NCI-H82 (cell line): ENCODE results near the gene TPPP.

Experiments used
- DNase-seq: peaks from one replicate; lab custom pipeline; 2025; lab: John Stamatoyannopoulos, UW

The TPPP gene

GRCh38 chr5:677131-678101, 15.7 kb downstream of the TPPP start:
- DNase-seq: no peak

- no peak for DNase-seq
Measured at GRCh38 chr5:676699-677076, 16.5 kb downstream of the TPPP start.

- no peak for DNase-seq
Measured at GRCh38 chr5:675871-676698, 17.1 kb downstream of the TPPP start.

DNA sequence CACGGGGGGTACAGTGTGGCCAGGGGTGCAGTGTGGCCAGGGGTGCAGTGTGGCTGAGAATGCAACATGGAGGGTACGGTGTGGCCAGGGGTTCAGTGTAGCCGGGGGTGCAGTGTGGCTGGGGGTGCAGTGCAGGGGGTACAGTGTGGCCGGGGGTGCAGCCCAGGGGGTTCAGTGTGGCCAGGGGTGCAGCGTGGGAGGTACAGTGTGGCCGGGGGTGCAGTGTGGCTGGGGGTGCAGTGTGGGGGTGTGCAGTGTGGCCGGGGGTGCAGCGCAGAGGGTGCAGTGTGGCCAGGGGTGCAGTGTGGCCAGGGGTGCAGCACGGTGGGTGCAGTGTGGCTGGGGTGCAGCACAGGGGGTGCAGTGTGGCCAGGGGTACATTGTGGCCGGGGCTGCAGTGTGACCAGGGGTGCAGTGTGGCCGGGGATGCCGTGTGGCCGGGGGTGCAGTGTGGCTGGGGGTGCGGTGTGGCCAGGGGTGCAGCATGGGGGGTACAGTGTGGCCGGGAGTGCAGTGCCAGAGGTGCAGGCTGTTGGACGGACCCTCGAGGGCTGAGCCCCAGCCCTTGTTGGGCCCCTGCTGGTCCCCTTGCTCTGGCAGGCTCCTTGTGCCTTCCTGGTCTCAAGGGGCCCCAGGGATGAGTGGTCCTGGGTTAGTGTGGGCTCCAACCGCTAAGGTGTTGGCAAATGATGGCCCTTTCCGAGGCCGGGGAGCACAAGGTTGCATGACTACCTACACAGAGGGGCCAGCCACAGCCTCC, 17.9 kb downstream of the TPPP start:
- DNase-seq: no peak

DNA sequence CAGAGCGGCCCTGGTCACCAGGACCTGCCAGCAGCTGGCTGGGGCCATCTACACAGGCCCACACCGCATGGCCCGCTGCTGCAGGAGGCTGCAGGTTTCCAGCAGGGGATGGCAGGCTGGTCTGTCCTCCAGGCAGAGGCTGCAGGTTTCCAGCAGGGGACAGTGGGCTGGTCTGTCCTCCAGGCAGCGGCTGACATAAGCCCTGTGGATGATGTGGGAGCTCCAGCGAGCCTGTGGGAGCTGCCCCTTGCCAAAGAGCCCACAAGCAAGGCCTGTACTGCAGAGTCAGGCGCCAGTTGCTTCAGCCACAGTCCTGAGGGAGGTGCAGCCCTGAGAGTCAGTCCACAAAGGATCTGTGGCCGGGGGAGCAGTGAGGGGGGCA, 18.5 kb downstream of the TPPP start:
- peak; percentile 27 for DNase-seq

DNA sequence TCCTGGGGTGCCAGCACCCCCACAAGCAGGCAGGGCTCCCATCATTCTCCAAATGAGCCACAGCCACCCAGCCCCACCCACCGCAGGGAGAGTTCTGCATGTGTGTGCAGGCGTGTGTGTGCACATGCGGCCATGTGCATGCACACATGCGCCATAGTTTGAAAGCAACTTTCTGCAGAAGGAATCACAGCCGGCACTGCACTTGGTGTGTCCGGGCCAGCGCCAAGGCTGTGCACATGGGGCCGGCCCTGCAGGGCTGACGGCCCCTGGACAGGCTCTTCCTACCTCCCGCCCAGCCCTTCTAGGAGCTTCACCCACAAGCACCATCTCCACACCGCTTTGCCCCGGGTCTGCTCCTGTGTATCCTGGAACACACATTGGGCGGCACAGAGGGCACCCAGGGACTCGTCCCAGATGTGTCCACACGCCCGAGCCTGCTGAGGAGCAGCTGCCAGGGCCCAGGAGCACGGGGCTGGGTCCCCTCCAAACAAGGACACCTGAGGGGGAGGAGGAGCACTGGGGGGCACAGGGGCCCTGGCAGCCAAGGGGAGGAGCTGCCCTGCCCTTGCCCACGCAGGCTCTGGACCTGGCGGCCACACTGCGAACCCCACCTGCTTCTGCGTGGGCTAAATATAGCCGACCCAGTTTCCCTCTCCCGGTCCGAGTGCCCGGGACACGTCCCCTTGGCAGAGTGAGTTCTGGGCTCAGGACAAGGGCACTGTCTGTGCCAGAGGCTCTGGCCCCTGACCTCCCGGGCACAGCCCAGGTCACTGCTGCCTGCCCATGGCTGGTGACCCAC, 19.1 kb downstream of the TPPP start:
- DNase-seq: peak; percentile 19

GRCh38 chr5:673161-673830, 19.9 kb downstream of the TPPP start:
- no peak for DNase-seq

DNA sequence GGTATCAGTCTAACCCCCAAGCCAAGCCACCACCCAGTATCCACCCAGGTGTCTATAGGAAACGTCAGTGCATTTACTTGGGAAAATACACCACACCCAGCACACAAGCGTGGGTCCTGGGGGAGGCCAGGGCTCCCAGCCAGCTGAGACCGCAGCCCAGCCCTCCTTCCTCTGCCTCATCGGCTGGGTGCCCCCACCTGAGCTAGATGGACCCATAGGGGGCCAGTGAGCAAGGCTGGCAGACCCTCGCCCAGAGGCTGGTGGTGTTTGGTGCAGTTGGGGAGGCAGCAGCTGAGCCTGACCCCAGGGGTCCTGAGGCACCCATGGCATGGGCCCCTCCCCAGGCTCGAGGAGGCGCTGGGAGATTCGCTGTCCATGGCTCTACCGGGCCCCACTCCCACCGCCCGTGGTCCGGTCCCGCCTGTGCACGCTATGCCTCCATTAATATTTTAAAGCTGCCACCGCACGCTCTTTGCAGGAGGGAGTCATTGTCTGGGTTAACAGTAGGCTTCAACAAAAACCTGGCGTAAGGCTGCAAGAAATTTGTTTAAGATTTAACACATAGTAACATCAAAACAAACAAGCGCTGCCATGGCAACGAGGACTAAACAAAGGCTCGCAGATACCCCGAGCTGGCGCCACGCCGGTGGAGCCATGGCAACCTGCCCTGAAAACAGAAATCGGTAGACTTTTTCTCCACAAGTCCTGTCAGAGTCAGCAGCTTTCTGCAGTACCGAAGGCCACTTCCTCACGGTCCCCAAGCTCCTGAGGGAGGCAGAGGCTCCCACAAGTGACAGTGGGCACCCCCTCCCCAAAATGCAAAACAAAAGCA, 20.6 kb downstream of the TPPP start:
- DNase-seq: peak; percentile 51

- DNase-seq: peak; percentile 74
Measured at GRCh38 chr5:671459-672328, 21.5 kb downstream of the TPPP start.

- no peak for DNase-seq
Measured at GRCh38 chr5:670396-671270, 22.5 kb downstream of the TPPP start.

GRCh38 chr5:669842-670395, 23.2 kb downstream of the TPPP start:
- DNase-seq: peak; percentile 14

DNA sequence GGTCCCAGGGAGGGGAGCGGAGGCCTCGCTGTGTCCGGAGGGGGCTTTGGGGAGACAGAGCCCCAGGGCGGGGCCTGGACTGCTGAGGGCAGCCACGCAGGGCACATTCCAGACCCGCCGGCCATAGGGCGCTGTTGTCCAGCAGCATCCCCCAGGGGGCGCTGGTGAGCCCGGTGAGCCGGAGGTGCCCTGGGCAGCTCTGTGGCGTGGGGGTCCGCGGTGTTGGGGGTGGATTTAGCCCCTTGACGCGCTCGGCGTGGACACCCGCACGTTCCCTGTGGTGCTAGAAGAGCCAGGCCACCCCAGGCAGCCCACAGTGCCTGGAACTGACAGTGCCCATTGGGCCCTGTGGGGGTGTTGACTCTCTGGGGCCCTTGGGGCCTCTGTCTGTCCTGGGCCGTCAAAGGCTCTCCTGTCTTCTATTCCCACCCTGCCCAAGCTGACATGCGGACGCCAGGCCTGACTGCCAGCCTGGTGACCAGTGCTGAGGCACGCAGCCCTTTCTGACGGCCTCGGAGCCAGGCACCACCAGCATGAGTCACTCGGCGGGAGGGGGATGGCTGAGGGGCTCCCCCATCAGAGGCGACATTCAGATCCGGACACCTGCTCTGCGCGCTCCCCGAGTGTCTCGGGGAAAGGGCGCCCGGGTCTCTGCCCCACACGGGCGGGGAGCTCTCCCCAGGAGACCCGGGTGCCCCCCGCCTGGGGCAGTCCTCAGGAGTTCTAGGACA, 23.9 kb downstream of the TPPP start:
- DNase-seq: peak; percentile 27

- DNase-seq: no peak
Measured at GRCh38 chr5:668283-668995, 24.7 kb downstream of the TPPP start.

GRCh38 chr5:666816-667498, 26.2 kb downstream of the TPPP start:
- no peak for DNase-seq

- DNase-seq: no peak
Measured at GRCh38 chr5:665956-666711, 27.0 kb downstream of the TPPP start.
